Skin epidermis (tissue), 12 donors: ENCODE measurements around the gene DMD.
"Not testable (repeated sequence)": the region's sequence is repeated elsewhere in the genome, so short reads cannot be mapped to it uniquely, and the experiment has no call there.

ENCODE experiments used
- H3K27ac ChIP-seq, 21 experiments: fragments of 200-600 bp; sonication (generic) in 11 of 21; one replicate each; pipeline ENCODE4 v1.5.0; 2020; ENCODE audit warnings: mild to moderate bottlenecking in 3 of 21, inconsistent platforms in 2 of 21, moderate library complexity in 2 of 21
- H3K4me3 ChIP-seq, 7 experiments: fragments of 200-600 bp; sonication (generic) in 2 of 7; one replicate each; pipeline ENCODE4 v1.5.0; 2020; ENCODE audit warnings: inconsistent platforms in 2 of 7, mild to moderate bottlenecking in 2 of 7, moderate library complexity in 1 of 7

The DMD gene

GRCh38 chrX:31593353-31593752, 1618.0 kb downstream of the DMD start:
- no peak overlapping the region for H3K4me3 ChIP-seq
- H3K27ac ChIP-seq = no peak overlapping the region

DNA sequence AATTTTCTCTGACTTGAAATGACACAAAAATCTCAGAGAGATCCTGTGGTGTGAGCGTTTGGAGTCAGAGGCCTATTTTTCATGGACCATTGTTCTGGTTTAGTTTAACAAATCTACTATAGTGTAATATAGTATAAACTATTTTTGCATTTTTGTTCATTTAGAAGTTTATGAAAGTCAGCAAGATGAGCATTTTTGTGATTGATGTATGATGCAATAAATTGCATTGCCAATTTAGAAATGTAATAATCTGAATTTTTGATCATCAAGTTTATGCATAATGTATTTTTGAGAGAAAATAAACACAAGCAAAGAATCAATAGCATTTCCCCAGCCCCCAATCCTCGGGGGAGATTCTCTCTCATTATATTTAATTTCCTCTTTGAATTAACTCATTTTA, 1620.0 kb downstream of the DMD start:
- H3K27ac ChIP-seq = no peak overlapping the region
- no peak overlapping the region for H3K4me3 ChIP-seq

GRCh38 chrX:31590581-31591114, 1620.7 kb downstream of the DMD start:
- Histone ChIP-seq H3K27ac (no peak overlapping the region), H3K4me3 (no peak overlapping the region)

DNA sequence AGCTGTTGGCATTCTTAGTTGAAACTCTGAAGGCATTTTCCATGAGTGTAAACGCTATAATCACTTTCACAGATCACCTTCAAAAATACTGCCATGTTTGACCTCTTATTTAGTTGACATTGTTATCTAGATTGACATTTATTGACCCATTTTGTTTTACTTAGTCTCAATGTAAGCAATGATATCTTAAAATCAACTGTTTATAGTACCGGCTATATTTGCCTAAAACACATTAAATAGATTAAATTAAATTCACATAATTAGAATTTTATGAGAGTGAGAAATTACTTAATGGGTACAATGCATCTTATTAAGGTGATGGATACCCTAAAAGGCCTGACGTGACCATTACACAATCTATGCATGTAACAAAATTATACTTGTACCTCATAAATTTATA, 1621.8 kb downstream of the DMD start:
- Histone ChIP-seq H3K4me3 (no peak overlapping the region), H3K27ac (no peak overlapping the region)

- no peak overlapping the region for H3K4me3 ChIP-seq
- no peak overlapping the region for H3K27ac ChIP-seq
Observed at GRCh38 chrX:31588355-31588754, 1623.0 kb downstream of the DMD start.

DNA sequence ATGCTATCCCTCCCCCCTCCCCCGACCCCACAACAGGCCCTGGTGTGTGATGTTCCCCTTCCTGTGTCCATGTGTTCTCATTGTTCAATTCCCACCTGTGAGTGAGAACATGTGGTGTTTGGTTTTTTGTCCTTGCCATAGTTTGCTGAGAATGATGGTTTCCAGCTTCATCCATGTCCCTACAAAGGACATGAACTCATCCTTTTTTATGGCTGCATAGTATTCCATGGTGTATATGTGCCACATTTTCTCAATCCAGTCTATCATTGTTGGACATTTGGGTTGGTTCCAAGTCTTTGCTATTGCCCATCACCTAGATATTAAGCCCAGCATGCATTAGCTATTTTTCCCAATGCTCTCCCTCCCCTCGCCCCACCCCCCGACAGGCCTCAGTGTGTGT, 1627.5 kb downstream of the DMD start:
- not testable (repeated sequence) for H3K27ac ChIP-seq, H3K4me3 ChIP-seq

GRCh38 chrX:31580726-31581125, 1630.6 kb downstream of the DMD start:
- no peak overlapping the region for H3K4me3 ChIP-seq
- no peak overlapping the region for H3K27ac ChIP-seq

- H3K4me3 ChIP-seq = no peak overlapping the region
- no peak overlapping the region for H3K27ac ChIP-seq
Observed at GRCh38 chrX:31580227-31580626, 1631.1 kb downstream of the DMD start.

- no peak overlapping the region for H3K27ac ChIP-seq
- no peak overlapping the region for H3K4me3 ChIP-seq
Observed at GRCh38 chrX:31572360-31572759, 1639.0 kb downstream of the DMD start.

DNA sequence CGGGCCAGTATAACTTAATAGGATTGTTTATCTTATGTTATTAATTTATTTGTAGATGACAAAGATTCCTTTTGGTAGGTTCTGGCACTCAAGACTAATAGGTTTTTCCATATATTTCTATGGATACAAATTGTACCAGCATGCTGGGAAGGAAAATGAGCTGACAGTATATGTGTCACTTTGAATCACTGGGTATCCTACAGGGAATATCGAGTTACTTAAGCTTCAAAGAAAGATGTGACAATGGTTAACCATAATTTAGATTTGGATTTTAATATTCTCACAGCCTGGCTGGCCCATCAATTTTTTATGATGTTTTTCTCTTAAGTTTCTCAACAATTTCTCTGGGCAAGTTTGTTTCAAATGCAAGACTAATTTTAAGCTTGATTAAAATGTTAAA, 1640.7 kb downstream of the DMD start:
- H3K27ac ChIP-seq = no peak overlapping the region
- no peak overlapping the region for H3K4me3 ChIP-seq

DNA sequence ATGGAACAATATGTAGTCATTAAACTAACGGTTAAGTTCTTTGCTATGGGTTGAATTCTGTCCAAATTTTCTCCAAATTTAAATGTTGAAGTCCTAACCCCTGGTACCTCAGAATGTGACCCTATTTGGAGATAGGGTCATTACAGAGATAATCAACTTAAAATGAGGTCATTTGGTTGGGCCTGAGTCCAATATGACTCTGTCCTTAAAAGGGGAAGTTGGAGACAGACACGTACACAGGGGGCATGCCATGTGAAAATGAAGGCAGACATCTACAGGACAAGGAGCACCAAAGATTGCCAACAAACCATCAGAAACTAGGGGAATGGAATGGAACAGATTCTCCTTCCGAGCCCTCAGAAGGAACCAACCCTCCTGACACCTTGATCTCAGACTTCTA, 1647.6 kb downstream of the DMD start:
- H3K4me3 ChIP-seq = no peak overlapping the region
- H3K27ac ChIP-seq = no peak overlapping the region

DNA sequence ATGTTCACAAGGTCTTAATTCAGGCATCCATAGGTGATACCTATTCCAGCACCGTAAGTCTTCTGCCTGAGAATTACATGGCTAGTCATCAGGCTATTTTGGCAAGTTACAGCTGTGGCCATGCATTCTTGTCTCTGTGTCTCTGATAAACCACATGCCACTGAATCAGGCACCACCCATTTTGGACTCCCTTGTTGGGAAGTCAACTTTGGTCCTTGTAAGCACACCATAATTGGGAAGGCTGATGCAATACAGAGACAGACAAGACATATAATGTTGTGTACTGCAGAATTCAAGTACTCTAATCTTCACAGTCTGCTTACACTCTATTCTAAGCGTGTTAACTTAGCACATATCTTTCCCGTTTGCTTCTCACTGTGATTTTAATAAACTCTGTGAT, 1655.8 kb downstream of the DMD start:
- H3K4me3 ChIP-seq = no peak overlapping the region
- H3K27ac ChIP-seq = no peak overlapping the region

DNA sequence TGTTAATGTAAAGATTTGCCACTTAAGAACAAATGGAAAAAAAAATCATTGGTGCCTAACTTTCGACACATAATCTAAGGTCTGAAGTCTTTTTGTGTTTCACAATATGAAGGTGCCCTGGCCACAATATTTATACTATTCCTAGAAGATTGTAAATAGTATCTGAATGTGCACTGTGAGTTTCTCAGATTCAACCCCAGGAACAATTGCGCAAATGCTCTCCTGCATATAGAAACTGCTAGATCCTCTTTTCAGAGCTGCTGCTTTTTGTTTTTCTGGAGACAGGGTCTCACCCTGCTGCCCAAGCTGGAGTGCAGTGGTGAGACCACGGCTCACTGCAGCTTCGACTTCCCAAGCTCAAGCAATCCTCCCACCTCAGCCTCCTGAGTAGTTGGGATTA, 1659.4 kb downstream of the DMD start:
- Histone ChIP-seq H3K4me3 (no peak overlapping the region), H3K27ac (no peak overlapping the region)

DNA sequence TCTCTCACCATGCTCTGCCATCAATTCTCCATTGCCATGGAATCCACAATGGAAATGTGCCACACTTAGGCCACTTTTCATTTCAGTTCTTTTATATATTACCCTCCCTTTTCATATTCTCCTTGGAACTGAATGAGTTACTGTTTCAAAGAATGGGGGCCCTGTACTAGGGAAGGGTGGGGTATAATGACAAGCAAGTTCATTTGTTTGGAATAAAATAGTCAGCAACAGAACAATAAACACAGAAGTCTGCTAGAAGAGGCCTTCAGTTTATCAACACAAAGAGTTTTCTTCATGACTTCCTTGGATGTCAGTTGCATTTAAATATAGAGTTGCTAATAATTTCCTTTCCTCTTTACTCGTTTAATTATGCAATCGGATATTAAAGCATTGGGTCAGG, 1661.2 kb downstream of the DMD start:
- H3K27ac ChIP-seq = no peak overlapping the region
- H3K4me3 ChIP-seq = no peak overlapping the region

DNA sequence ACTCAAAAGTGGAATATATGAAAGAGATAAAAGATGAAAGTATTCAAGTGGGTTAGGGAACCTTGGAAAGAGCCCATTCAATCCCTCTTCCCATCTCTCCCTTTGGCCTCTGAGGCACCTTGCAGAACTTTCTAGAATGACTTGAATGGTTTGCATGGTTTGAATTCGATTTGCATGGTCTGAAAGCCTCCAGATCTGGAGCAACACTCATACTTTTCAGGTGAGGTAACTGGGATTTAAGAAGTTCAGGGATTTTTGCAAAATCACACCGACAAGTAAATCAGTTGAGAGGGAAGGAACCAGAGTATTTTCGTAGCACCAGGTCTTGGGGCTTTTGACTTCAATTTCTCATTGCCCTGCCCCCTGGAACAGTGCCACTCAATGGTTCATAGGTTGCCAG, 1663.5 kb downstream of the DMD start:
- H3K4me3 ChIP-seq = no peak overlapping the region
- no peak overlapping the region for H3K27ac ChIP-seq

- Histone ChIP-seq H3K4me3 (no peak overlapping the region), H3K27ac (no peak overlapping the region)
Observed at GRCh38 chrX:31547416-31547815, 1663.9 kb downstream of the DMD start.

- Histone ChIP-seq H3K4me3 (no peak overlapping the region), H3K27ac (no peak overlapping the region)
Observed at GRCh38 chrX:31546126-31546525, 1665.2 kb downstream of the DMD start.

DNA sequence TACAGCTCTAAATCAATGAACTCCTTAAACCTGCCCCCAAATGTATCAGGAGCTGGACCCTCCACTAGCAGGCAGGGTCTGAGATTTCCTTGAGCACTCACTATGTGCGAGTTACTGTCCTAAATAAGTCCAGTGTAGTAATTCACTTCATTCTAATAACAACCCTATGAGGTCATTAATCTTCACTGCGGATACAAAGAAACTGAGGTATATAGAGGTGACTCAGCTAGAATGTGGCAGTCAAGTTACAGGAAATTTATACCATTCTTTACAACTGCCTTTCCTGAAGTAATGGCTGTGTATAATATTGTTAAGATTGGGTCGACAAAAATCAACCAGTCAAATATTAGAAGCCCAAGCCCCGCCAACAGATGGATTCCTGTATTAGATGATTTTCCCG, 1665.6 kb downstream of the DMD start:
- Histone ChIP-seq H3K4me3 (no peak overlapping the region), H3K27ac (no peak overlapping the region)

- no peak overlapping the region for H3K27ac ChIP-seq
Observed at GRCh38 chrX:31545191-31545590, 1666.2 kb downstream of the DMD start.

DNA sequence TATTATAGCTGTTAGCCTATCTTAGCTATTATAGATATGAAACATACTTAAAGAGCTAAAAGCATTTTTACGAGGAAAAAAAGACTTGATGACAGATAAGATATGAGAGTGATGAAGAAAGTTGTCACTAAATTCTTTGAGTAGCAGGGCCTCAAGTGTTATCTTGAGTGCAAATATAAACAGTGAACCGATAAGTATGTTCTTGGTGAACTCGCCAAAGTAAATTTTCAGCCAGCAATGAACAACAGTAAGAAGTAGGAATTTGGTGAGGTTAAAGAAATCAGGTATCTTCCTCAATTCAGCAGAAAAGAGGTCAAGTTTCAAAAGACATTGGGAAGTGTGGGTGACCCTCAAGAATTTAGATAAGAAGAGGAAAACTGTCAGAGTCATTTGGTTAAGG, 1667.7 kb downstream of the DMD start:
- no peak overlapping the region for H3K4me3 ChIP-seq

More at GRCh38 chrX:31545191-31545590, 1666.2 kb downstream of the DMD start:
- H3K4me3 ChIP-seq = no peak overlapping the region

GRCh38 chrX:31542566-31542965, 1668.8 kb downstream of the DMD start:
- Histone ChIP-seq H3K4me3 (no peak overlapping the region), H3K27ac (no peak overlapping the region)

More for the DNA sequence above, 1667.7 kb downstream of the DMD start:
- H3K27ac ChIP-seq = no peak overlapping the region

- H3K27ac ChIP-seq = no peak overlapping the region
- no peak overlapping the region for H3K4me3 ChIP-seq
Observed at GRCh38 chrX:31540313-31540712, 1671.0 kb downstream of the DMD start.
